HEK293 (cell line): ENCODE data around the gene ZP4.

Experiments used
- CTCF ChIA-PET: fragments of 350-600 bp; formaldehyde crosslinking; extraction: SDS; loops from one replicate; lab custom pipeline; 2021; ENCODE audit warnings: antibody characterized with exemption; lab: Yijun Ruan, JAX
- POLR2A ChIA-PET: fragments of 300-600 bp; formaldehyde crosslinking; extraction: SDS; loops from one replicate; lab custom pipeline; 2020; ENCODE audit warnings: antibody characterized with exemption, inconsistent platforms; lab: Yijun Ruan, JAX
- H3K27ac ChIP-seq: fragments of 200-500 bp; sonication (Bioruptor generic); 2 replicates; pipeline ENCODE4 v1.5.1; 2014; ENCODE audit warnings: low read depth, low read length, control low read depth, inconsistent platforms; ENCODE audit errors: extremely low read depth
- H3K36me3 ChIP-seq, 2 experiments: fragments of 200-500 bp in 1 of 2; sonication (Bioruptor generic) in 1 of 2; 1 replicate in 1 of 2; 2 replicates in 1 of 2; pipeline ENCODE4 v1.5.1; 2014 to 2017; ENCODE audit warnings: inconsistent platforms in 2 of 2, low read length in 2 of 2; ENCODE audit not compliant: control insufficient read depth in 2 of 2, insufficient read depth in 1 of 2
- H3K4me1 ChIP-seq: fragments of 200-500 bp; sonication (Bioruptor generic); 2 replicates; pipeline ENCODE4 v1.5.1; 2014; ENCODE audit warnings: mild to moderate bottlenecking, low read length, inconsistent platforms; ENCODE audit not compliant: control insufficient read depth, insufficient read depth
- H3K4me3 ChIP-seq: 2 replicates; pipeline ENCODE4 v1.5.1; 2011; ENCODE audit warnings: low read depth, mild to moderate bottlenecking, control low read depth, low read length, moderate library complexity
- H3K9me3 ChIP-seq: fragments of 200-500 bp; sonication (Bioruptor generic); 2 replicates; pipeline ENCODE4 v1.5.1; 2014; ENCODE audit warnings: low read depth, low read length, inconsistent platforms; ENCODE audit not compliant: control insufficient read depth, insufficient read depth
- REPIN1 ChIP-seq: fragments of 450-650 bp; formaldehyde crosslinking; IDR thresholded peaks from 2 replicates; pipeline ENCODE4 v1.5.1; 2017; ENCODE audit warnings: missing biosample characterization, missing genetic modification characterization, low read depth
- SP3 ChIP-seq: fragments of 450-650 bp; formaldehyde crosslinking; IDR thresholded peaks from 2 replicates; pipeline ENCODE4 v1.5.1; 2016; ENCODE audit warnings: missing biosample characterization, missing genetic modification characterization
- ZNF121 ChIP-seq: fragments of 450-650 bp; formaldehyde crosslinking; IDR thresholded peaks from 2 replicates; pipeline ENCODE4 v1.5.1; 2016; ENCODE audit warnings: missing biosample characterization, missing genetic modification characterization
- TF ChIP-seq, protein P1 (sequence below): IDR thresholded peaks from 2 replicates; pipeline ENCODE4 v1.6.1; 2011; ENCODE audit warnings: mild to moderate bottlenecking, low read depth, low read length, borderline replicate concordance

Gene ZP4

DNA sequence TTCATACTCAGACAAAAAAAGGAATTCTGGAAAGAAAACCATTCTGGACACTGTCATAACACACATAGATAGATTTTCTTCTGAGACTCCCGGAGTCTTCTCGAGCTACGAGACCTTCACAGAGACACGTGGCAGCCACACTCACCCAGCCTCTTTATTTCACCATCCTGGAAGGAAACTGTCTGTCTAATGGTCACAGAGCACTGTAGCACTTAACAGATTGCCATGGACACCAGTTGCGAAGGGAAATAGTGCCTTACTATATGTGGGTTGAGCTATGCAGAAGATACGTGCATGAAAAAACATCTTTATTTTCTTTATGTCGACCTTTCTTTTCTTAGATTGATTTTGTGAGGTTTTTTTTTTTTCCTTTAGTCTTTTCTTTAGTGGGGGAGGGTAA lies 57.9 kb downstream of the ZP4 start:
- POLR2A ChIA-PET: no interaction called here
- CTCF ChIA-PET: interaction anchor here (0.7 to 1.5 kb wide), 3 partner anchors 15 to 38 kb away, joined by 3 to 16 read pairs (median 3); no protein-coding TSS in a partner anchor
- H3K4me3 ChIP-seq: no peak overlapping the region

More for the DNA sequence above, 57.9 kb downstream of the ZP4 start:
- H3K36me3 ChIP-seq: no peaks in the 10 kb centered on the region
- H3K9me3 ChIP-seq: no peaks in the 10 kb centered on the region
- H3K27ac ChIP-seq: no peak overlapping the region
- no peaks in the 10 kb centered on the region for H3K4me1 ChIP-seq
- TF ChIP-seq SP3 (tag by site-specific recombination): no peak
- TF ChIP-seq ZNF121 (tag by site-specific recombination): no peak
- no peak for TF ChIP-seq REPIN1 (tag by site-specific recombination)
- TF ChIP-seq, protein P1, sequence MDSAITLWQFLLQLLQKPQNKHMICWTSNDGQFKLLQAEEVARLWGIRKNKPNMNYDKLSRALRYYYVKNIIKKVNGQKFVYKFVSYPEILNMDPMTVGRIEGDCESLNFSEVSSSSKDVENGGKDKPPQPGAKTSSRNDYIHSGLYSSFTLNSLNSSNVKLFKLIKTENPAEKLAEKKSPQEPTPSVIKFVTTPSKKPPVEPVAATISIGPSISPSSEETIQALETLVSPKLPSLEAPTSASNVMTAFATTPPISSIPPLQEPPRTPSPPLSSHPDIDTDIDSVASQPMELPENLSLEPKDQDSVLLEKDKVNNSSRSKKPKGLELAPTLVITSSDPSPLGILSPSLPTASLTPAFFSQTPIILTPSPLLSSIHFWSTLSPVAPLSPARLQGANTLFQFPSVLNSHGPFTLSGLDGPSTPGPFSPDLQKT: no peak
